PC-9 (cell line): ENCODE results near the gene C1QL3. TPM values are rescaled to one million over a fixed set of nuclear protein-coding genes. Genes with fewer than 3 reads are reported as not detected.

Source experiments
- BruUV-seq: library from RNA; stranded (reverse); fragments of 400-500 nt; replicated peaks from 2 replicates; lab custom pipeline; 2021; lab: Mats Ljungman, UMichigan
- CTCF ChIA-PET: fragments of 300-600 bp; sonication (Branson Sonifier 250); formaldehyde crosslinking; loops from one replicate; lab custom pipeline; 2022; ENCODE audit warnings: antibody characterized with exemption; lab: Charles Lee
- POLR2A ChIA-PET: fragments of 300-600 bp; sonication (Branson Sonifier 250); formaldehyde crosslinking; loops from one replicate; lab custom pipeline; 2022; ENCODE audit warnings: antibody characterized with exemption; ENCODE audit not compliant: unreplicated experiment; lab: Charles Lee
- DNase-seq, 2 experiments: peaks; one replicate each; pipeline versions ENCODE4 v3.0.0 to v3.0.0-alpha.2; 2015 to 2022; ENCODE audit warnings: mixed read lengths in 1 of 2
- H2AFZ ChIP-seq: fragments of 200-600 bp; sonication (generic); 2 replicates; pipeline ENCODE4 v1.8.1; 2017; ENCODE audit warnings: antibody characterized with exemption
- H3F3A ChIP-seq: fragments of 200-600 bp; sonication (generic); 2 replicates; pipeline ENCODE4 v1.8.1; 2017; ENCODE audit warnings: antibody characterized with exemption, mild to moderate bottlenecking, low read depth; ENCODE audit not compliant: insufficient read depth
- H3K27ac ChIP-seq: fragments of 200-600 bp; sonication (generic); 2 replicates; pipeline ENCODE4 v1.6.1; 2016; ENCODE audit warnings: mixed run types
- H3K27me3 ChIP-seq: fragments of 200-600 bp; sonication (generic); 2 replicates; pipeline ENCODE4 v1.6.1; 2016; ENCODE audit warnings: low read depth, mixed run types; ENCODE audit not compliant: insufficient read depth
- H3K36me3 ChIP-seq: fragments of 200-600 bp; sonication (generic); 2 replicates; pipeline ENCODE4 v1.6.1; 2016; ENCODE audit warnings: low read depth, mixed run types
- H3K4me1 ChIP-seq: fragments of 200-600 bp; sonication (generic); replicated peaks from 2 replicates; pipeline ENCODE4 v1.6.1; 2016; ENCODE audit warnings: mixed run types; ENCODE audit not compliant: insufficient read depth
- H3K4me2 ChIP-seq: fragments of 200-600 bp; sonication (generic); 2 replicates; pipeline ENCODE4 v1.6.1; 2017; ENCODE audit warnings: mixed run types
- H3K4me3 ChIP-seq: fragments of 200-600 bp; sonication (generic); 2 replicates; pipeline ENCODE4 v1.6.1; 2016; ENCODE audit warnings: mixed run types
- H3K79me2 ChIP-seq: fragments of 200-600 bp; sonication (generic); 2 replicates; pipeline ENCODE4 v1.6.1; 2017; ENCODE audit warnings: low read depth, mixed run types
- H3K9me2 ChIP-seq: fragments of 200-600 bp; sonication (generic); 2 replicates; pipeline ENCODE4 v1.8.1; 2017; ENCODE audit warnings: mild to moderate bottlenecking; ENCODE audit not compliant: insufficient read depth
- H3K9me3 ChIP-seq: fragments of 200-600 bp; sonication (generic); 2 replicates; pipeline ENCODE4 v1.8.1; 2016; ENCODE audit warnings: low read depth; ENCODE audit not compliant: insufficient read depth
- H4K20me1 ChIP-seq: fragments of 200-600 bp; sonication (generic); 2 replicates; pipeline ENCODE4 v1.8.1; 2017; ENCODE audit not compliant: insufficient read depth
- CTCF ChIP-seq: fragments of 200-600 bp; sonication (generic); conservative IDR thresholded peaks from 2 replicates; pipeline ENCODE4 v1.6.1; 2017; ENCODE audit warnings: mixed run types, antibody characterized with exemption, mild to moderate bottlenecking, moderate library complexity
- EZH2 ChIP-seq: fragments of 200-600 bp; sonication (generic); IDR thresholded peaks from 2 replicates; pipeline ENCODE4 v1.8.0; 2017; ENCODE audit warnings: antibody characterized with exemption, low read depth
- intact Hi-C: fragments of 100-400 bp; cut with micrococcal nuclease; formaldehyde crosslinking; loops from one replicate; pipeline ENCODE4 v1.10.0; 2022; ENCODE audit not compliant: unreplicated experiment
- total RNA-seq: library from RNA; stranded (reverse); gene quantifications from 2 replicates; pipeline ENCODE4 v1.2.3, GENCODE V29; 2021

The C1QL3 gene
- total RNA-seq, 1 experiment from 2014 or later, result not detected

- Histone ChIP-seq H3K79me2 (no peaks in the 10 kb centered on the region), H3K27ac (no peak overlapping the region), H4K20me1 (no peaks in the 10 kb centered on the region), H3K36me3 (no peaks in the 10 kb centered on the region), H3K9me3 (no peaks in the 10 kb centered on the region), H3F3A (no peaks in the 10 kb centered on the region), H3K9me2 (no peaks in the 10 kb centered on the region), H3K4me3 (no peak overlapping the region), H2AFZ (no peak overlapping the region), H3K4me1 (no peaks in the 10 kb centered on the region), H3K4me2 (no peak overlapping the region), H3K27me3 (no peaks in the 10 kb centered on the region)
- intact Hi-C loops, result no loop called here
- CTCF ChIA-PET, result no interaction called here
- no peak for DNase-seq
- no peak for TF ChIP-seq EZH2
- no peak for TF ChIP-seq CTCF
- BruUV-seq, result no TSS peak
- POLR2A ChIA-PET, result no interaction called here
Observed at GRCh38 chr10:16477757-16478156, 43.9 kb downstream of the C1QL3 start.

GRCh38 chr10:16472828-16473227 lies 48.9 kb downstream of the C1QL3 start:
- H3K4me3 ChIP-seq, result no peak overlapping the region
- no peaks in the 10 kb centered on the region for H3K79me2 ChIP-seq
- BruUV-seq, result no TSS peak
- intact Hi-C loops, result no loop called here
- H3K9me2 ChIP-seq, result no peaks in the 10 kb centered on the region
- no peaks in the 10 kb centered on the region for H3K27me3 ChIP-seq
- H3K36me3 ChIP-seq, result no peaks in the 10 kb centered on the region
- no peak for DNase-seq
- H3K4me2 ChIP-seq, result no peak overlapping the region
- no peaks in the 10 kb centered on the region for H3K4me1 ChIP-seq
- CTCF ChIA-PET, result no interaction called here
- H2AFZ ChIP-seq, result no peak overlapping the region
- no peak overlapping the region for H3K27ac ChIP-seq
- no peaks in the 10 kb centered on the region for H3F3A ChIP-seq
- no peaks in the 10 kb centered on the region for H3K9me3 ChIP-seq
- no peak for TF ChIP-seq CTCF
- TF ChIP-seq EZH2, result no peak
- no peaks in the 10 kb centered on the region for H4K20me1 ChIP-seq
- POLR2A ChIA-PET, result no interaction called here

GRCh38 chr10:16470747-16471146 lies 50.9 kb downstream of the C1QL3 start:
- intact Hi-C loops, result no loop called here
- H3K27me3 ChIP-seq, result no peaks in the 10 kb centered on the region
- CTCF ChIA-PET, result no interaction called here

More at GRCh38 chr10:16470747-16471146, 50.9 kb downstream of the C1QL3 start:
- H3K79me2 ChIP-seq, result no peaks in the 10 kb centered on the region
- no peak for DNase-seq
- H3K36me3 ChIP-seq, result no peaks in the 10 kb centered on the region
- BruUV-seq, result no TSS peak
- no peak overlapping the region for H3K4me2 ChIP-seq
- no peak overlapping the region for H2AFZ ChIP-seq
- POLR2A ChIA-PET, result no interaction called here
- H3K4me3 ChIP-seq, result no peak overlapping the region
- TF ChIP-seq CTCF (no peak), EZH2 (no peak)
- H3K9me2 ChIP-seq, result no peaks in the 10 kb centered on the region
- H3K9me3 ChIP-seq, result no peaks in the 10 kb centered on the region
- no peaks in the 10 kb centered on the region for H3F3A ChIP-seq
- no peaks in the 10 kb centered on the region for H3K4me1 ChIP-seq
- H4K20me1 ChIP-seq, result no peaks in the 10 kb centered on the region
- H3K27ac ChIP-seq, result no peak overlapping the region
